GM12801 (cell line): ENCODE data around the gene CDK19.

ENCODE experiments used
- CTCF ChIP-seq: IDR thresholded peaks from one replicate; pipeline ENCODE4 v1.5.1; 2011; ENCODE audit warnings: control low read depth; ENCODE audit not compliant: insufficient read length; ENCODE audit errors: extremely low read depth

The CDK19 gene

GRCh38 chr6:110636781-110637180 is 178.5 kb downstream of the CDK19 start:
- no peak for TF ChIP-seq CTCF

GRCh38 chr6:110635096-110635495 is 180.2 kb downstream of the CDK19 start:
- TF ChIP-seq CTCF = no peak

GRCh38 chr6:110633731-110634213 is 181.5 kb downstream of the CDK19 start:
- no peak for TF ChIP-seq CTCF

GRCh38 chr6:110629153-110629552 is 186.1 kb downstream of the CDK19 start:
- TF ChIP-seq CTCF = no peak

- no peak for TF ChIP-seq CTCF
These were observed 186.9 kb downstream of the CDK19 start for GRCh38 chr6:110628330-110628729.

GRCh38 chr6:110626442-110626841 is 188.8 kb downstream of the CDK19 start:
- no peak for TF ChIP-seq CTCF

GRCh38 chr6:110625883-110626282 is 189.4 kb downstream of the CDK19 start:
- no peak for TF ChIP-seq CTCF
